HG02610 (cell line): ENCODE data around the gene CITED4.
A peak's percentile ranks its signal among the peaks of the same experiment; 100 is the strongest.
"Not testable (repeated sequence)": the region's sequence is repeated elsewhere in the genome, so short reads cannot be mapped to it uniquely, and the experiment has no call there.

Experiments
- ATAC-seq: cut with Tn5 transposase; IDR thresholded peaks from one replicate; pipeline ENCODE4 v1.9.1; 2021; ENCODE audit warnings: mild to moderate bottlenecking, moderate library complexity; ENCODE audit not compliant: unreplicated experiment

Gene CITED4, protein sequence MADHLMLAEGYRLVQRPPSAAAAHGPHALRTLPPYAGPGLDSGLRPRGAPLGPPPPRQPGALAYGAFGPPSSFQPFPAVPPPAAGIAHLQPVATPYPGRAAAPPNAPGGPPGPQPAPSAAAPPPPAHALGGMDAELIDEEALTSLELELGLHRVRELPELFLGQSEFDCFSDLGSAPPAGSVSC

DNA sequence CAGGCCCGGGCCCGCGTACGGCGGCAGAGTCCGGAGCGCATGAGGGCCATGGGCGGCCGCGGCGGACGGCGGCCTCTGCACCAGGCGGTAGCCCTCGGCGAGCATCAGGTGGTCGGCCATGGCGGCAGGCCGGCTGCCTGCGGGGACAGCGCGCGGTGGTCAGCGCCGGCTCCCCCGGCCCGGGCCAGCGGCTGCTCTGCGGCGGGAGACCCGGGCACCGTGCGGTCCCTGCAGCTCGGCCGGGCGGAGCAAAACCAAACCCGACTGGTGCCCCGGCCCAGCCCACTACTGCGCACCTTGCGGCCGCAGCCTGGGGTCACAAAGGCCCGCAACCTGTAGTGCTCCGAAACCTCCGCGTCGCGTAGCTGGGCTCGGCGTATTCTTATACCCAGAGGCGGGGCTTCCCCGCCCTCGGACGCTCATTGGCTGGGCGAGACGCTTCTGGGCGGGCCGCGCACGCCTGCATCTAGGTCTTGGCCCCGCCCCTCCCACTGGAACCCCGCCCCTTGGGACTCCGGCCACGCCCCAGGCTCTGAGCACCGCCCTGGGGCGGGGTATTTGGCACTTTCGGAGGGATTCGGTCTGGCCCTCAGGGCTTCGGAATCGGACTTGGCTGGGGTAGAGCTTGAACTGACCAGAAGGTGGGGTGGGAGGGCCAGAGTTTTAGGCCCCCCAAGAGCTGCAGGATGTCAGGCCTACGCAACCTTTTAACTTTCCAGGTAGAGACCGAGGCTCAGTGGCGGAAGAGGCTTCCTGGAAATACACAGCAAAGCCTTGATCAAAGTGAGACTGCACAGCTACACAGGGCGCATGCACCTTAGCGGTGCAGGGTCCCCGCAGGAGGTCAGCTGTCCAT lies at the start of gene CITED4:
CITED4 (minus strand) TSS at position 356 of the 856 bp plus-strand sequence; CDS start at position 120, 236 bp downstream.
- ATAC-seq, result peak; percentile 91

DNA sequence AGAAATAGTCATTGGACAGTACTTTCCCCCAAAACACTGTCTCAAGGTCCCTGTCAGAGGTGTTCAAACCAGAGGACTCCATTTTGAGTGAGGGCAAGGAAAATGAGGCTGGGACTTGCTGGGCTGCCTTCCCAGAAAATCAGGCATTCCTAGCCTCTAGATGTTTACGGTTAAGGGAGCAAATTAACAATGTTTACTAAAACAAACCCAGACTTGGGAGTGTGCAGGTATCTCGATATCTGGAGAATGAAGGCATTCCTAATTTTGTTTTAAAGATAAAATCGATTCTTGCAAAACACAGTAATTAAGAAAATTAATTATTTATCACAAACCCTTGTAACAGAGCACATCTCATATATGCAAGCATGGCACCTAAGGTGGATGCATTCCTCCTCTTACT lies 48.9 kb upstream of the CITED4 start:
- ATAC-seq, result no peak

DNA sequence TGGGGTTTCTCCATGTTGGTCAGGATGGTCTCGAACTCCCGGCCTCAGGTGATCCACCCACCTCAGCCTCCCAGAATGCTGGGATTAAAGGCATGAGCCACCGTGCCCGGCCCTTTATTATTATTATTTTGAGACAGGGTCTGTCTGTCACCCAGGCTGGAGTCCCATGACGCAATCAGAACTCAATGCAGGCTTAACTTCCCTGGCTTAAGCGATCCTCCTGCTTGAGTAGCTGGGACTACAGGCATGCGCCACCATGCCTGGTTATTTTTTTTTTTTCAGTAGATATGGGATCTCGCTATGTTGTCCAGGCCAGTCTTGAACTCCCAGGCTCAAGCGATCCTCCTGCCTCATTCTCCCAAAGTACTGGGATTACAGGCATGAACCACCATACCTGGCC lies 47.1 kb upstream of the CITED4 start:
- ATAC-seq, result no peak

DNA sequence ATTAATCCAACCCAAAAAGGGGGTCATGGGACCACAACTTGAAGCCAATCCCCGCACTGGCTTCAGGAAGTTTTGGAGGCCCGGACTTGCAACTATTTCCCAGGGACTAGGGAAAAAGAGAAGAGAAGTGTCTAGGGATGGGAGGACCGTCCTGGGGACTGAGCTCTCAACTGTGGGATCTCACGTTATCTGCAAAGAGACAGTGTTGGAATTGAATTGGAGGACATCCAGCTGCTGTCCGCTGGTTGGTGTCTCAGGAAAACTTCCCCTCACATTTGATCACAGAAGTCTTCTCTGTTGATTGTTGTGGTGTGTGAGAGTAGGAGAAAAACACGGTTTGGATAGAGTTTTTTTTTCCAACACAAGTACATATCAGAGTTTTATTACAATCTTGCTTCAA lies 46.2 kb upstream of the CITED4 start:
- ATAC-seq, result no peak

DNA sequence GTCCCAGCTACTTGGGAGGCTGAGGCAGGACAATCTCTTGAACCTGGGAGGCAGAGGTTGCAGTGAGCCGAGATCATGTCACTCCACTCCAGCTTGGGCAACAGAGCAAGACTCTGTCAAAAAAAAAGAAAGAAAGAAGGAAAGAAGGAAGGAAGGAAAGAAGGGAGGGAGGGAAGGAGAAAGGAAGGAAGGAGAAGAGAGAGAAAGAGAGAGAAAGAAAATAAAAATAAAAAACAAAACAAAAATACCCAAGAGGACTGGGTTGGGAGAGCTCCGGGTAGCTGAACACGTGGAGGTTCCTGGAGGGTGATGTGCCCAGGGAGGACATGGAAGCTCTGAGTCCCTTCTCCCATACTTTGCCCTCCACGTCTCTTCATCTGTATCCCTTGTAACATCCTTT lies 45.7 kb upstream of the CITED4 start:
- no peak for ATAC-seq

DNA sequence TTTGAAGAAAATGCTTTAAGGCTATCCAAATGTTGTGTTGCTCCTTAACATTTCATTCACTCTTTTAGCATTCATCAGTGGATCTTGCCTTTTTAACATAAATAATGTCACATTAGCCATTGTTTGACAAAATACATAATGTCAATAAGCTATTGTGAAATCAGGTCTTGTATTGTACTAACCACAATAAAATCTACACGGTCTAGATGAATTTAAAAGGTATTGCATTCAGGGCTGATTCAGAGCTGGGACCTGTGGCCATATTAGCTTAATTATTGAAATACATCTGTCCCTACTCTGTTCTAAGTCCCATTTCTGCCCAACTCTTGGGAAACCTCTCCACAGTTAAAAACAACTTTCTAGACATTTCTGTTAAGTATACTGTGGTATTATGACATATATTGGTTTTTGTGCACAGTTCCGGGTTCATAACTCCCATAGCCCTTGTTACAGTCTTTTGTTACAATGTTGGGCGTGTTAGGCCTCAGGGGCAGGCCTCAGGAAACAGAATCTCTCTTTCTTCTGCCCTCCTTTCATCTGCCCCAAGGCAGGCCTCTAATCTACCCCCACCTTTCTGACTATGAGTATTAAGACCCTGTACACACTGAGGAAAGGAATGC lies 44.7 kb upstream of the CITED4 start:
- ATAC-seq, result no peak

DNA sequence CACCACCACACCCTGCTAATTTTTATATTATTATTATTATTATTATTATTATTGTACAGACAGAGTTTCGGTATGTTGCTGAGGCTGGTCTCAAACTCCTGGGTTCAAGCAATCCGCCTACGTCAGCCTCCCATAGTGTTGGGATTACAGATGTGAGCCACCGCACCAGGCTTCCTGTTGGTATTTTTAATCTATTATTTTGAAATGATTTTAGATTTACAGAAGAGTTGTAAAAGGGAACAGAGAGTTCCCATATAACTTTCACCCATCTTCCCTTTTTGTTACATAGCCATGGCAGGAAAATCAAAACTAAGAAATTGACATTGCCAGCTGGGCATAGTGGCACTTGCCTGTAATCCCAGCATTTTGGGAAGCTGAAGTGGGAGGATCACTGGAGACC lies 42.9 kb upstream of the CITED4 start:
- ATAC-seq, result no peak

DNA sequence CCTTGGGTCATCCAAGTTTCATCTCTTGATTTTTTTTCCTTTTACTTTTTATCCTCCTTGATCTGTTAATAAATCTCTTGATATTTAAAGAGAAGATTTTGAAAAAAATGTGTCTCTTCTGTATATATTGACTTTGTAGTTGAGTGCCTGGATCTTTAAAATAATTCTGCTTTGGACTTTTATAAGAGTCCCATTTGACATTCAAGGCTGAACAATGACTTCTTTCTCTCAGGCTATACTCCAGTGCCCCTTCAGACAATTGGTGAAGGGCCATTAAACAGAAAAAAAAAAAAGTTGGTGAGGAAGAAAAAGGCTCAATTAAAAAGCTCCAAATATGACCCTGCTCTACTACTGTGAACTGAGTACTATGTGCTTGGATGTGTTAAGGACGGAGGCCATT lies 40.9 kb upstream of the CITED4 start:
- no peak for ATAC-seq

DNA sequence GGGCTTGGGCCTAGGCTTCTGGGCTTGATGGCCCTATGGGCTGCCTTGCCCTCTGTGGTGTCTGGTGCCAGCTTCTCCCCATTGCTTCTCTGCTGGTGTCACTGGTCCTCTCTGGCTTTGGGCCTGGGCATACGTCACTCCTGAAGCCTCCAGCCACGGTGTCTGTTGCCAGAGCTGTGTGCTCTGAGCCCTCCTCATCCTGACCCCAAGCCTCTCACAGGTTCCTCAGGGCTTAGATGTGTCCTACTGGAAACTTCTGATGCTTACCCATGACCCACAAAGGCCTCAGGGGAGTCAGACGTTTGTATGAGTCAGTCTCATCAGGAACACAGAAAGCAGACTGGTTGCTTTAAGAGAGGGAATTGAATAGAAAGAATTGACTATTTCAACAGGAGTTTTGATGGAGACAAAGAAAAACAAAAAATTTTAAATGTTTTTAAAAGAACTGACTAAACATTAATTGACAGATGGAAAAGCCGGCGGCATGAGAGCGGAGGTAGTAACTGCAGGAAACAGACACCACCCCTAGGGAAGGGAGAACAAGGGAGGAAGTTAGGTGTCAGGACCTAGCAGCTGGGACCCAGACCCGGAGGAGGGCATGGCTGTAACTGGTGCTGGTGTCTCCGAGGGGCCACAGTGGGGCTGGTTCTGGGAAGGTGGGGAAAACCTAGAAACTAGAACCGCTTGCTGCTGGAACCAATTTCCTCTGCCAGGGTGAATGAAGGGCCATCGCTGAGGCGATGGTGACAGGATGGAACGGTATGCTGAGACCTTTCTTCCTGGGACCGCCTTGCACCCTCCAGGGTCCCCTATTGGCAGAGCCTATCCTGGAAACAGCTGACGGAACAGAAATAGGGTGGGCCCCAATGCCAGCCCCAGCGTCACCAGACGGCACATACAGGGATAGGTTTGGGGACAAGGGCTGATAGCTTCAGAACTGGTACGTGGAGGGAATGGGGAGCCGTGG lies 40.0 kb upstream of the CITED4 start:
- no peak for ATAC-seq

DNA sequence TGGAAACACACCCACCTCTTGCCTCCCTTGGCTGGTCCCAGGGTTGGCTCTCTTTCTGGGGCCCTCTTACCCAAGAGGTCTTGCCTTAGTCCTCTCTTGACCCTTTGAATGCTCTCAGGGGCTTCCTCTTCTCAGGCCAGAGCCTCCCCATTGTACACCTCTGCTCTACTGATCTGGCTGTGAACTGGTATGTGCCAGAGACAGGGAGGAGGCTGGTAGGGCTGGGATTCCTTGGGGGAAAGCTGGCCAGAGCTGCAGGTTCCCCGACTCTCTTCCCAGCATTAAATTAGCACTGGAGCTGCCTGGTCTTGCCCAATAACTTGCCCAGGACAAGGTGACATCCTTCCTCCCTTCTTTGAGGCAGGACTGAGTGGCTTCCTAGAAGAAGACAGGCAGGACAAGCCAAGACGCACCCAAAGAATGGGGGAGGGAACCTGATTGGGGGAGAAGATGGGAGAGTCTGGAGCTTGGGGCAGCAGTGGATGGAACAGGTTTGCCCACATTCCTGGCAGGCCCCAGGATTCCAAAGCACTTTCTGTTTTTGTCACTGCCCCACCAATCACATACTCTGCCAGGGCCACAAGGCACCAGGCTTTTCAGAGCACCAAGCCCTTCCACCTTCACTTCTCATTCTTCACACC lies 37.2 kb upstream of the CITED4 start:
- no peak for ATAC-seq

DNA sequence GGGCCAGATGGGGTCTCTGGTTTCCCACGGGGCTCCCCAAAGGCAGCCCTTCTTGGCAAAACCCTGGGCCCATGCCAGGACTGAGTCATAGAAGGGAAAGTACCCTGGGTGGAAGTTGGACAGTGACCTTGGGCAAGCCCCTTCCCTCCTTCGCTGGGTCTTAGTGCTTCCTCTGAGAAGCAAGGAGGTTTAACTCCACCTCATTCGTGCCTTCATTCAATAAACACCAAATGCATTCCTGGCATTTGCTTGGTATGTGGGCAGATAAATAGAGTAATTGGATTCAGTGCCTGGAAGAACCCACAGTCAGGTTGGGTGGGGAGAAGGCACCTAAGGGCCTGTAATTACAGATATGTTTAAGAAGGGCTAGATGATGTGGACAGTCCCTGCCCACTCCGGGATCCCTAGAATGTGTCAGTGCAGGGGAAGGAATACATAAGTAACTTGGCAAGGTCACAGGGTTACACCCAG lies 36.3 kb upstream of the CITED4 start:
- ATAC-seq, result peak; percentile 64

DNA sequence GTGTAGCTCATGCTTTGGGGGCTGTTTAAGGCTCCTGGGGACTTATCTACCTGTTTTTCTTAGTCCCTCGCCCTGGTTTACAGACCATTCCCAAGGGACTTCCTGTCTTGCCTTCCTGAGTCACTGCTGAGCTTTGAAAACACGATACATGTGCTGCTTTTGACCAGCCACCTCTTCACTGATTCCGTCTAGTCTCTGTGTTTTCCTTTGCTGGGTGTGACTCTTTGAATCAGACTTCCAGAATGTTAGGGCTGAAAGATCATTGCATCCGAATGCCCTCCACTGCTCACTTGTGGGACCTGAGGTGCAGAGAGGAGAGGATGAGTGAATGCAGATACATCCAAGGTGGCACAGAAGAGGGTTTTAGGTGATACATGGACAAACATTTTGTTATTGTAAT lies 35.4 kb upstream of the CITED4 start:
- no peak for ATAC-seq

DNA sequence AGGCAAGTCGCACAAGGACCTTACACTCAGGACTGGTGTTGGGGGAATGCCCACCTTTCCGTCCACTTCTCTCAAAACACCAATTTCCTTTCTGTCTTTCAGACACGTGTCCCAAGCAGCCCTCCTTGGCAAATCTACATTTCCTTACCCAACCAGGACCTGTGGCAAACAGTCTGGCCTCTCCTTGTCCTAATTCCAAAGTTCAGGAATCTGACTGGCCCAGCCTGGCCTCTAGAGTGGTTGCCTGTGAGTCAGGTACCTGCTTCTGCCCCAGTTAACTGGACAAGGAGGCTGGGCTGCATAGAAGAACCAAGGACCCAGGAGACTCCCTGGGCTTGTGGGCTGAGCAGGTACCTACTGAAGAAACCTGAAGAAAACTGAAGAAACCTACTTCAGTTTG lies 34.3 kb upstream of the CITED4 start:
- no peak for ATAC-seq

DNA sequence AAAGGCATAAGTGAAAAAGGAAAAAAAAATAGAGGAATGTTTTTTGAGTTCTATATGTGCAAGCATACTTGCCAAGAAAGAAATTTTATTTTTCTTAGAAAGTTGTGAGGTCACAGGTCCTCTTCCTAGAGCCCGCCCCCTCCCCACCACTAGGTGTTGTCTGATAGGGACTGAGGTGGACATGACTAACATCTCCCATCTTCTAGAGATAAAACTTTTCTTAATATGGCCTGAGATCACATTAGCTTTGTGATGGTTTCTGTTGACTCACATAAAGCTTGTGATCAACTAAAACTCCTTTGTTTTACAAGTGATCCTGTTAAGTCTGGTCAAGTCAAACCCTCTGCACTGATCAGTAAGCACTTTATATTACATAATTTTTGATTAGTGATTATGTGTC lies 33.4 kb upstream of the CITED4 start:
- ATAC-seq, result no peak

DNA sequence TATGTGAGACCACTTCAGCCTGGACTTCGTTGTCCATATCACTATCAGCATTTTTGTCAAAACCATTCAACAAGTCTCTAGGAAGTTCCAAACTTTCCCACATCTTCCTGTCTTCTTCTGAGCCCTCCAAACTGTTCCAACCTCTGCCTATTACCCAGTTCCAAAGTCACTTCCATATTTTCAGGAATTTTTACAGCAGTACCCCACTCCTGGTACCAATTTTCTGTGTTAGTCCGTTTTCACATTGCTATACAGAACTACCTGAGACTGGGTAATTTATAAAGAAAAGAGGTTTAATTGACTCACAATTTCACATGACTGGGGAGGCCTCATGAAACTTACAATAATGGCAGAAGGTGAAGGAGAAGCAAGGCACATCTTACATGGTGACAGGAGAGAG lies 32.7 kb upstream of the CITED4 start:
- ATAC-seq, result not testable (repeated sequence)

DNA sequence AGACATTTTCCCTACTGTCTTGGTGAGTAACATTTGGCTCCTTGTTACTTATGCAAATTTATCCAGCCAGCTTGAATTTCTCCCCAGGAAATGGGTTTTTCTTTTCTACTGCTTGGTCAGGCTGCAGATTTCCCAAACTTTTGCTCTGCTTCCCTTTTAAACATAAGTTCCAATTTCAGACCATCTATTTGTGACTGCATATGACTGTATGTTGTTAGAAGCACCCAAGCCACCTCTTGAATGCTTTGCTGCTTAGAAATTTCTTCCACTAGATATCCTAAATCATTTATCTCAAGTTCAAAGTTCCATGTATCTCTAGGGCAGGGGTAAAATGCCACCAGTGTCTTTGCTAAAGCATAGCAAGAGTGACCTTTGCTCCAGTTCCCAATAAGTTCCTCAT lies 32.3 kb upstream of the CITED4 start:
- no peak for ATAC-seq

DNA sequence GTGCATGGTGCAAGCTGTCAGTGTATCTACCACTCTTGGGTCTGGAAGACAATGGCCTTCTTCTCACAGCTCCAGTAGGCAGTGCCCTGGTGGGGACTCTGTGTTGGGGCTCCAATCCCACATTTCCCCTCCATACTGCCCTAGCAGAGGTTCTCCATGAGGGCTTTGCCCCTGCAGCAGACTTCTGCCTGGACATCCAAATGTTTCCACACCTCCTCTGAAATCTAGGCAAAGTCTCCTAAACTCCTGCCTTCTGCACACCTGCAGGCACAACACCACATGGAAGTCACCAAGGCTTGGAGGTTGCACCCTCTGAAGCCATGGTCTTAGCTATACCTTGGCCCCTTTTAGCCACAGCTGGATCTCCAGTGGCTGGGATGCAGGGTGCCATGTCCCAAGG lies 31.8 kb upstream of the CITED4 start:
- no peak for ATAC-seq

DNA sequence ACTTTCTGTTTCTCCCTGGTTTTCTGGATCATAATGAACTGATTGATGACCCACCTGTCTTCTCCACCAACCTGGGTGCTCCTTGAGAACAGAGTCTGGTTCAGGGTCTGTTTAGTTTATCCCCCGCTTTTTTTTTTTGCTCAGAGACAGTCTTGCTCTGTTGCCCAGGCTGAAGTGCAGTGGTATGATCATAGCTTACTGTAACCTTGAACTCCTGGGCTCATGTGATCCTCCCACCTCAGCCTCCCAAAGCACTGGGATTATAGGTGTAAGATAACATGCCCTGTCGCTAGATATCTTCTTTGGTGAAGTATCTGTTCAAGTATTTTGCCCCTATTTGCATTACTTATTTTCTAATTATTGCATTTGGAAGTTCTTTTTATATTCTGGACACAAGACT lies 30.2 kb upstream of the CITED4 start:
- no peak for ATAC-seq

DNA sequence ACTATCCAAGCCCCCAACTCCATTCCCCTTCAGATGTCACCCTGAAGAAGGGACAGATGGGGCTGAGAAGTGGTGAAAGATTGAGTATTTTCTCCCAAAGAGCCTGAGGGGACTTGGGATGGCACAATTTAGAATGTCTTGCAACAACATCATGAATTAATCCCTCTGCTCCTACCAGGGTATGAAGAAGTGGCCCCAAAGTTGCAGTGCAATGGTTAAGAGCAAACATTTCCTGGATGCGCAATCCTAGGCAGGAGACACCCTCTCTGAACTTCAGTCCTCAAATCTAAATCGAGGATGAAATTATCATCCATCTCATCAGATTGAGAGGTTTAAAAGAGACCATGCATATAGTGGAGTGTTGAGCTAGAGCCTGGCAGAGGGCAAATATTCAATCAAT lies 28.6 kb upstream of the CITED4 start:
- no peak for ATAC-seq

DNA sequence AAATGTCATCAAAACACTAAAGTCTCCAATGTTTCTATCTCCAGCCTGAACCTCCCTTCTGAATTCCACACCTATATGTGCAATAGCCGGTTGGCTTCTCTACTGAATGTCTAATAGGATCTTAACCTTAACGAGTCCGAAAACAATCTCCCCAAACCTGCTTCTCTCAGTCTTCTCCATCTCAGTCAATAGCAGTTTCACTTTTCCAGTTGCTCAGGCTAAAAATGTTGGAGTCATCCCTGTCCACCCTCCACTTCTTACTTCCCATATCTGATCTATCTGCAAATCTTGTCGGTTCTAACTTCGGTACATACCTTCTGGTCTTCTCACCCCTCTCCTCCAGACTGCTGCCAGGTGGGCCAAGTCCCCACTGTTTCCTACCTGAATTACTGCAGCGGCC lies 25.5 kb upstream of the CITED4 start:
- no peak for ATAC-seq
